ENCODE data around the gene CYP27B1.

DNA sequence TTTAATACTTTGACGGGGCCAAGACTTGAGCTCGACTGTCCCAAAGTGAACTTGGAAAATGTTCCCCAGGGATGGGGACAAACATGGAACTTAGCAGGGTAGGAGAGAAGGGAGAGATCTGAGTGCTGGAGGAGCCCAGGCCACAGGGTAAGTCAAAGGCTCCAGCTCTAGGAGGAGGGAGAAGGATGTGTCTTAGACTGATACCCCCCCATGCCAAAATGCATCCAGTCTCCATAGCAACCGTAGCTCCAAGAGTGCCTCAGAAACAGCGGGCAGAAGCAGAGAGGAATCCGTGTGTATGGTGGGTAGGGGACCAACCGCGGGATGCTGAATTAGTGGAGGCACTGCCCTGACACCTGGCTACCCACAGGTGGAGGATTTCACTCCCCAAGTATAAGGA lies 27.5 kb downstream of the CYP27B1 start:
- TF ChIP-seq, protein P1, sequence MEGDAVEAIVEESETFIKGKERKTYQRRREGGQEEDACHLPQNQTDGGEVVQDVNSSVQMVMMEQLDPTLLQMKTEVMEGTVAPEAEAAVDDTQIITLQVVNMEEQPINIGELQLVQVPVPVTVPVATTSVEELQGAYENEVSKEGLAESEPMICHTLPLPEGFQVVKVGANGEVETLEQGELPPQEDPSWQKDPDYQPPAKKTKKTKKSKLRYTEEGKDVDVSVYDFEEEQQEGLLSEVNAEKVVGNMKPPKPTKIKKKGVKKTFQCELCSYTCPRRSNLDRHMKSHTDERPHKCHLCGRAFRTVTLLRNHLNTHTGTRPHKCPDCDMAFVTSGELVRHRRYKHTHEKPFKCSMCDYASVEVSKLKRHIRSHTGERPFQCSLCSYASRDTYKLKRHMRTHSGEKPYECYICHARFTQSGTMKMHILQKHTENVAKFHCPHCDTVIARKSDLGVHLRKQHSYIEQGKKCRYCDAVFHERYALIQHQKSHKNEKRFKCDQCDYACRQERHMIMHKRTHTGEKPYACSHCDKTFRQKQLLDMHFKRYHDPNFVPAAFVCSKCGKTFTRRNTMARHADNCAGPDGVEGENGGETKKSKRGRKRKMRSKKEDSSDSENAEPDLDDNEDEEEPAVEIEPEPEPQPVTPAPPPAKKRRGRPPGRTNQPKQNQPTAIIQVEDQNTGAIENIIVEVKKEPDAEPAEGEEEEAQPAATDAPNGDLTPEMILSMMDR (IDR thresholded peaks at IDR 0.05), result no peak
- no peak for TF ChIP-seq POLR2AphosphoS5 (IDR thresholded peaks at IDR 0.05)

All from upper lobe of left lung (tissue), 4 donors.